Frontal cortex (tissue), 4 donors: ENCODE data around the gene DDX41. TPM values are rescaled to one million over a fixed set of nuclear protein-coding genes. Genes with fewer than 3 reads are reported as not detected.

Experiments used
- DNase-seq, 2 donors: peaks; one replicate each; pipeline ENCODE4 v3.0.0; 2012; ENCODE audit warnings: low spot score in 2 of 2
- FAIRE-seq: peaks from 2 replicates; lab custom pipeline; 2012; peaks lifted over from hg19 to GRCh38; lab: Jason Lieb, UNC
- total RNA-seq: library from RNA; depleted of rRNA; stranded (reverse); fragments of >200 nt; gene quantifications from one replicate; pipeline ENCODE4 v1.2.3, GENCODE V29; 2014
- donor health status: control.
- donor health status: control.
- donor health status: control.

DDX41 gene
- total RNA-seq, 1 donor from 2014 or later: 77.0 TPM

DNA sequence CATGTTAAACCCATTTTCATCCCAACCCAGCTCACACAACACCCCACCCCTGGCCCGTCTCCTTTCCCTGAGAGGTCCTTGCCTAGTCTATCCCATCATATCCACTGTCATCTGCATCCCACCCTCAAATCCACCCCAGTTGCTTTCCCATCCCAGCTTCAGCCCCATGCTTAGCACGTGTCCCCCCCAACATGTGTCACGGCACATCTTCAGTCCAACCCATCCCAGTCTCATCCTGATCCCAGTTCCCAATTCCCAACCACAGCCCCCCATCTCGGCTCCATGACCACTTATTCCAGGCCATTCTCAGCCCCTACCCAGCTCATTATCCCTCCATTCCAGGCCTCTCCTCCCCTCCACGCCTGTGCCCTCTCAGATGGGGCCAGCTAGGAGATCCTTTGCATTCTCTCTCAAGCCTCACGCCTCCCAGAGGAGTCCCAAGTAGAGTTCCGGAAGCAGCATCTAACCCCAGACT, 42.7 kb downstream of the DDX41 start:
- no peak for DNase-seq
- FAIRE-seq: no peak

DNA sequence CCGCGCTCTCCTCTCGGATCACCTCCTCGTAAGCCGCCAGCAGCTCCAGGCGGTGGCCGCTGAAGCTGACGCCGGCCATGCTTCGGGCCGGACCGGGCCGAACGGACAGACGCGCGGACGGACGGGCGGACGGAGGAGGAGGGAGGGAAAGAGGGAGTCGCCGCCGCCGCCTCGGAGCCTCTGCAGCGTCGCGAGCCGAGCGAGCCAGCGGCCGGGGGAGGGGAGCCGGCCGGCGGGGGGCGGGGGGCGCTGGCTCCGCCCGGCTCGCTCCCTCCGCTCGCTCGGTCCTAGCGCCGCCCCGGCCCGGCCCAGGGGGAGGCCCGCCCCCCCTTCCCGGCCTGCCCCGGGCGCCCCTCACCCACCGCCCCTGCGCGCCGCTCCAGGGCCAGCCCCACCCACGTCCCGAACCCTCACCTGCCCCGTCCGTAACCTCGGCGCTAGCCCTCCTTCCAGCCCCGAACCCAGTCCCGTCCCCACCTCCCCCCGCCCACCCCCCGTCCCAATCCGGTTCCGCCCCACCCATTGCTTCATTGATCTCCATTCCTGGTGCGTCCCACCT, 43.2 kb downstream of the DDX41 start, which contains the start of gene DBN1:
Gene DBN1, minus strand, starts transcription at position 192 of the 559 bp plus-strand sequence. Its CDS starts 113 bp downstream, at position 79.
- no peak for FAIRE-seq
- peak; percentile 89 to 93 for DNase-seq

DNA sequence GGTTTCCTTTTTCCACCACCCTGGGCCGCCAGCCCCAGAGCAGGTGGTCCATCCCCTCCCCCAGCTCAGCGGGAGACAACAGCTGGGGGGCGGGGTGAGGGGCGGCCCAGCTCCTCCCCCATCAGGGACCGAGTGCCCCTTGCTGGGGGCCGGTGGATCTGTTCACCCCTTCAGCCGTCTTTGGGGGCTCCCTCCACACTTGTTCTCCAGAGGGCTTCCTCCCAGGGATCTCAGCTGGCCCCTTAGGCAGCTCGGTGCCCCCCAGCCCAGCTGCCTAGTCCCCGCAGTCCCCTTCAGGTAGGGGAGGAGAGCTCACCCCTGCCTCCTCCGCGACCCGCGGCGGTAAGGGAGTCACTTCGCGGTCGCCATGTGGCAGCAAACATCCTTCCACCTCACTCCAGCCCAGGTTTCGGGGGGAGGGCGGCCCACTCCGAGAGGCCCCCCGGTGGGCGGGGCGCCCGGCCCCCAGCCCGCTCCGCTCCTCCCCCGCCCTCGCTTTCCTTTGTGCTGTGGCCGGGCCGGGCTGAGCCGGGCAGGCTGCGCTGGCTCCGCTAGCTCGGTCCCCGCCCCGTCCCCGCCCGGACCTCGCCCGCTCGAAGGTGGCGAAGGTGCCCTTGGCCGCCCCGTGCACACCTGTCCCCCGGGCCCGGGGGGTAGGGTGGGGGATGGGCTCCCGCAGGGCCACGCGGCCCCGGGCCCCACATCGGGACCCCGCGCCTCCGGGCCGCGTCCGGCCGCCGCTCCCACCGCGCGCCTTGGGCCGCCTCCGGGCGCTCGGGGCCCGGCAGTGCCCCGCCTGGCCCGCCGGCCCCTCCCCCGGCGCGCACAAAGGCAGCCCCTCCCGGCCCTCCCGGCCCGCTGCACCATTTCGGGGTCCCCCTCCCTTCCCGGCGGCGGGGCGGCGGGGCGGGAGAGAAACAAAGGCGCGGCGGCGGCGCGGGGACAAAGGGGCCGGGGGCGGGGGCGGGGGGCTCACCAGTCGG, 44.0 kb downstream of the DDX41 start:
- FAIRE-seq (no peak), DNase-seq (peak in 1 of 2 donors; percentile 69)

DNA sequence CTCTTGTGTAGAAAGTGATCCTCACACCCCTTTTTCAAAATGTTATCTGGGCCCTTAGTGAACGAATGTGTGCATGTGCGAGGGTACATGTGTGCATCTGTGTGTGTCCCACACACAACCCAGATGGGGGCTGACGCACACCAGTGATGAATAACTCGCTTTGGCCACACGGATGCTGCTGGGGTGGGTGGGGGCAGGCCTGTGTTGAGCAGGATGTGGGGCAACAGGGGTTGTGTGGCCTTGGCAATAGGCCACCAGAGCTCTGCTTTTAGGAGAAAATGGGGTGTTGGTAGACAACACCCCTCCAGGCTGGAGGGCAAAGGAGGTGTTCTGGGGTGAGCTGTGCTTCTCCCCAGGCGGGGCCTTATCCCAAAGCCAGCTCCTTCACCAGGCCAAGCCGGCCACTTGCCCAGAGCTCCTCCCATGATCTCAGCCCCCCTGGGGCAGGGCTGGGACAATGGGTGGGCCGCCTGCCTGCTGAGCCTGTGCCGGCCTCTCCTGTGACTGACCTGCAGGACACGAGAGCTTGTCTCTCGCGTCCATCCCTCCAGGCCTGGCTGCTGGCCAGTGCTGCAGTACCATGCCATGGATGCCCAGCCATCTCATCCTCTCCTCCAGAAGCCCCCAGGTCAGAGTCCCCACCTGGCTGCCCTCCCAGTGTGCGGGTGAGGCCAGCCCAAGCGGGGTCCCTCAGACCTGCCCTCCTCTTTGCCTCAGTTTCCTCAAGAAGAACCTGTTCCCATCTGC, 45.0 kb downstream of the DDX41 start:
- FAIRE-seq (no peak), DNase-seq (no peak)

DNA sequence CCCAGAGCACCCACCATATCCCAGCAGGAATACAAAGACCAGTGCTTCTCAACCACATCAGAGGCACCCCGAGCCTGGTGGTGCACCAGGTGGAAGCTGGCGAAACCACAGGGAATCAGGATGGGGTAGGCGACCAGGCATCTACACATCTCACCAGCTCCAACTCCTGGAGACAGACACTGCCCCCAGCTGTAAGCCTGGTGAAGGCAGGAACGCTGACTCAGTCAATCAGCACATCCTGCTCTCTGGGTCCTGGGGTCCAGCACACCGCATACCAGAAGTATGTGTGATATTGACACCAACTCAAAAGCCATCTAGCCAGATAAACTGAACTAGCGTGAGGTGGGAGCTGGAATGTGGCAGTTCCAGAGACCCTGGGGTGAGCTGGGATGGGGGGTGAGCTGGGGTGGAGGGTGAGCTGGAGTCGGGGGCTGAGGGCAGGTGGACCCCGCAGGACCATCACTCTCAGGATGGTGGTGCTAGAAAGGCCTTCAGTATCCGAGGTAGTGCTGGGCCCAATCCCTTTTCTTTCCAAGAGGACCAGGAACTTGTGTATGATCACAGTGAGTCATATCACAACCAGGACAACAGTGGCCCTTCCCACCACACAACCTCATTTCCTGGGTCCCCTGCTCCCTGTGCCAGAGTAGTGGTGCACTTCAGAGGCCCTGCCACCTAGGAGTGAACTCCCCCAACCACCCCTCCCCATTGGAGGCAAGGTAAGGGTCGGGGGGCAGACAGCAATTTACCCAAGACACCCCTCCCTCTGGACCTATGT, 45.8 kb downstream of the DDX41 start:
- FAIRE-seq (no peak), DNase-seq (no peak)

DNA sequence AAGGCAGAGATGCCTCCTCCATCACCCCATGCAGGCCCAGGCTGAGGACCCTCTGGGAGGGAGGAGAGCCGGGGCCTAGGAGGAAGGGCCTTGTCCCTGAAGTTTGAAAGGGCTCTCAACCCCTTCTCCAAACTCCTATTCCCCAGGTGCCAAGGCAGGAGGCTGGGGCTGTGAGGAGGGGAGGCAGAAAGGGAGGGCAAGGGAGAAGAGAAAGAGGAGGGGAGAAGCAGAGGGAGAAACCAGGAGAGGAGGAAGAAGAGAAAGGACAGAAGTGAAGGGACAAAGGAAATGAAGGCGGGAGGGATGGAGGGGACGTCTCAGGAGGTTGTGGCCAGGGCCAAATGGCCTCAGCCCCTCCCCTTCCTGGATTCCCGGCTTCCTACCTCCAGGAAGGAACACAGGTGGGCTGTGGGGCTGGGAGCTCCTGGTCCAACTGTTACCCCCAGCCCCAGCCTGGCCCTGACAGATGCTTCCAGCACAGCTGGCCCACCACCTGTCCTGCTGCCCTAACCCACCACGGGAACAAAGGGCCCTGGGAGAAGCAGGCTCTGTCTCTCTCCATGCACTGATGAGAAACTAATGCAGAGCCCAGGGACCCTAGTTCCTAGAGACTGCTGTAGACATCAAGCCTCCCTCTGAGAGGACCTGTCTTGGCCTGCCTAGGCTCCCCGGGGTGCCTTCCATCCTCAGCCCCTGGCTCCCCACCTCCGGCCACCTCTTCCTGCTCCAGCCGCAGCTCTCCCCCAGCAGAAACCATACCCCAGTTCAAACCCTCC, 46.8 kb downstream of the DDX41 start:
- DNase-seq (no peak), FAIRE-seq (no peak)

DNA sequence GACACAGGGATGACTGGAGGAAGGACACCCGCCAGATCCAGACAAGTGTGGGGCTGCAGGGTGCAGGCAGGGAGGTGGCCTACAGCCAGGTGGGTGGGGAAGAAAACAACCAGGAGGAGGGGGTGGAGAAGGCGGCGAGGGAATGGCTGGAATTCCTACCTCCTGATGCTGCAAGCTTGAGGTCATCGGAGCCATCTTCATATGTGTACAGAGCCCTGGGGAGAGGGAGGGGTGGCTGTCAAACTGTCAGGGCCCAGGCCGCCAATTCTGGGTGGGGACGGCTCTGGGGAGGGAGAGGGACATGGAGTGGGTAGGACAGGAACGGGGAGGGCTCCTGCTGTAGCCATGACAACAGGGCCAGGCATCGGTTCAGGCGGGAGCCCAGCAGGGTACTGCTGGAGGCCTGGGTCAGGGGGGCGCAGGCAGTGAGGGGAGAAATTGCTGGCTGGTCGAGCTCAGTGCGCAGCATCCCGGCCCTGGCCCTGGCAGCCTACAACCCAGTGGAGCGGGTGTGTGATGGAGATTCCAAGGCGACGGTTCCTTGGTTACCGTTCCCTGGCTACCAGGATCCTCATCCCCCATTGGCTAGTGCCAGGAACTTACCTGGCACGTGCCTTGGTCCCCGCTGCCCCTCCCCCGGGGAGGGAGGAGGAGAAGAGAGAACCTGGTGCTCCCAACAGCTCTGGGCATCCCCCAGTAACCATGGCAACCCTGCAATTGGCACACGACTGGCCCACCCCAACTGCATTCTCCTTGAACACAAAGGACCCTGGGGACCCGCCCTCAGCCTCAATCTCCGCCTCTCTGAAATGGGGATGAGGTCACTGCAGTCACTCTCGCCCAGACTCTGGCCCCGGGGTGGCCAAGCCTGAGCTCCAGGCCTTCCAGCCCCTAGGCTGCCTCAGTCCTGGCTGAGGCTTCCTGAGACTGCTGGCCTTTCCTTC, 47.8 kb downstream of the DDX41 start:
- FAIRE-seq: no peak
- DNase-seq: peak; percentile 65 to 80

DNA sequence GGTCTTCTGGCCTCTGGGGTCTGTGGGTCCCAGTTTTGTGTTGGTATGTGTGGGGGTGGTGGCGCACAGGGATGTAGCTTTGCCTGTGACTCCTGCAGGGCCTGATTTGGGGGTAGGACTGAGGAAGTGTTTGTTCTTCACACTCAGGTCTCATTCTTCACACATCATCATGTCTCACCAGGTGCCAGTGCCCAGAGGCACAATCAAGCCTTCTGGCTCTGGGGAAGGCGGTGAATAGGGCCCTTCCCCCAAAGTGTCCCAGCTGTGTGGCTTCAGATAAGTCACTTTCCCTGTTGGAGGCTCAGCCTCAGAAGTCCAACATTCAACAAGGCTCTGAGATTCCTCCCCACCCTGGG, 48.5 kb downstream of the DDX41 start:
- DNase-seq (no peak), FAIRE-seq (no peak)

DNA sequence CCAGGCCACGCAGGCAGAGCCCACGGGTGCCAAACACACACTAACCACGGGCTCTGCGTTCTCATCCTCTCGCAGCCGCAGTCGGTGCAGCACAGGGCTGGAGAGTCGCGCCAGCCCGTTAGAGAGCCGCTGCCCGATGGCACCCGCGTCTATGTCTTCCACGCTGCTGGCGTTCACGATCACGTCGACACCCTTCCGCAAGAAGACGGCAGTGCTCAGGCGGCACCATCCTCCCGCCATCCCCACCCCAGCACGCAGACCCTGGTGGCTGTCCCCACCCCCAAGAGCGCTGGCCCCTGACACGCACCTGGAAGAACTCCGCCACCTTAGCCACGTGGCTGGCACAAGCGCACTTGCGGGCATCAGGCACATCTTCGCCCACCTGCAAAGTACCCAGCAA, 49.3 kb downstream of the DDX41 start:
- DNase-seq: no peak
- no peak for FAIRE-seq

DNA sequence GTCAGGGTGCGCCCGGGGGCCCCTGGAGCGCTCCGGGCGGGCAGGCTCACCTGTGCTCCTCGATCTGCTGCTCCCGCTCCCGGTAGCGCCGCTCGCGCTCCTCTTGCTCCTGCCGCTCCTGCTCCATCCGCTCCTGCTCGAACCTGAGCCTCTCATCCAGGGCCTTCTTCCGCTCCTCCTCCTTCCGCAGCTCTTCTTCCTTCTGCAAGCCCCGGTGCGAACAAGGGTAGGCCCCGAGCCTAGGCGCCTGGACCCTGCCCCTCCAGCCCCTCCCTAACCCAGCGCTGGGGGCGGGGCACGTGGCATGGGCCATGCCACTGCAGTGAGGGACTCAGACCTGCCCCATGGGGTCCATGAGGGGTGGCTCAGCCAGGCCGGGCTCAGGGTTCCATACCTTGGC, 49.9 kb downstream of the DDX41 start:
- no peak for FAIRE-seq
- no peak for DNase-seq

DNA sequence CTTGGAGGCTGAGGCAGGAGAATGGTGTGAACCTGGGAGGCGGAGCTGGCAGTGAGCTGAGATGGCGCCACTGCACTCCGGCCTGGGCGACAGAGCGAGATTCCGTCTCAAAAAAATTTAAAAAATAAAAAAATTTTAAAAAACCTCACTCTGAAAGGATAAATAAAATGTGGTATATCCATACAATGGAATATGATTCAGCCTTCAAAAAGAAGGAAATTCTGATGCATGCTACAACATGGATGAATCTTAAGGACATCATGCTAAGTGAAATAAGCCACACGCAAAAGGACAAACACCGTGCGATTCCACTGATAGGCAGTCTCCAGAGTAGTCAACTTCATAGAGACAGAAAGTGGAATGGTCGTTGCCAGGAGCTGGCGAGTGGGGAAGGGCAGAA, 51.7 kb downstream of the DDX41 start:
- DNase-seq (no peak), FAIRE-seq (no peak)

DNA sequence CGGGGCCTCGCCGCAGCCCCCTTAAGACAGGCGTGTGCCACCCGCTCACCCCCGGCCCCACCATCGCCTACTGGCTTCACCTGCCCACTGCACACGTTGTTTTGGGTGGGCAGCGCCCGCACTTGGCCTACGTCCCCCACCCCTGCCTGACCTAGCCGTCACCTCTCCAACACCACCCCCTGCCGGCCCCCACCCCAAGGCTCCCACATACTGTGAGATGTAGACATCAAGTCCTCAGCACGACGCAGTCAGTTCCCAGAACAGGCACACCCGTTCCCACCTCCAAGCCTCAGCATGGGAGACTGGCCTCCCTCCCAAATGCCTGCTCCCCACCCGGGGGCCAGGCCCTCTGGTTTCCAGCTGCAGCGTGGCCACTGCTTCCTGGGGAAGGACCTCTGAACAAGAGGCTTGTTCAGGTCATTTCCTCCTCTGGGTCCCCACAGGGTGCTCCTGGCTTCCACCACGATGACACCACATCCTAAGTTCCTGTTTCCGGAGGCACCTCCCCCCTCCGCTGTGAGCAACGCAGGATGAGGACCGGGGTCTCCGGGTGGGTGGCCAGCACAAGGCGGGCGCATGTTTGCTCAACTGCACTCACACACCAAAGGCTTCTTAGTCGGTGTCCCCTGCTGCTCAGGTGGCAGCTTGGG, 54.6 kb downstream of the DDX41 start:
- FAIRE-seq (no peak), DNase-seq (no peak)

Other genes with a start within 250 kb of the DDX41 start
- gene RAB24, start 213.2 kb downstream of the DDX41 start, total RNA-seq: 14.3 TPM
- 42.4 TPM for gene PRELID1, start 213.2 kb downstream of the DDX41 start, total RNA-seq
- gene MXD3, start 205.1 kb downstream of the DDX41 start, total RNA-seq: 3.7 TPM
- gene LMAN2, start 165.3 kb downstream of the DDX41 start, total RNA-seq: 88.9 TPM
- gene RGS14, start 159.0 kb downstream of the DDX41 start, total RNA-seq: 7.7 TPM
- gene SLC34A1, start 132.5 kb downstream of the DDX41 start, total RNA-seq: not detected
- 0.82 TPM for gene PFN3, start 116.3 kb downstream of the DDX41 start, total RNA-seq
- 2.4 TPM for gene F12, start 107.4 kb downstream of the DDX41 start, total RNA-seq
- gene GRK6, start 90.3 kb downstream of the DDX41 start, total RNA-seq: 25.7 TPM
- 12.2 TPM for gene PRR7, start 70.1 kb downstream of the DDX41 start, total RNA-seq
- 187 TPM for gene DBN1, start 43.3 kb downstream of the DDX41 start, total RNA-seq
- gene PDLIM7, start 19.4 kb downstream of the DDX41 start, total RNA-seq: 6.5 TPM
- gene DOK3, start 7.1 kb downstream of the DDX41 start, total RNA-seq: 3.3 TPM
- gene FAM193B, start 37.6 kb upstream of the DDX41 start, total RNA-seq: 26.1 TPM
- 28.1 TPM for gene TMED9, start 75.2 kb upstream of the DDX41 start, total RNA-seq
- 13.5 TPM for gene B4GALT7, start 83.2 kb upstream of the DDX41 start, total RNA-seq